Peyer's patch (tissue), 4 donors: ENCODE results near the gene NLRC3. TPM values are rescaled to one million over a fixed set of nuclear protein-coding genes. Genes with fewer than 3 reads are reported as not detected.

Source experiments
- DNase-seq, 3 donors: peaks; one replicate each; pipeline ENCODE4 v3.0.0-alpha.2; 2017 to 2019
- H3K27ac ChIP-seq, 4 donors: fragments of 200-600 bp; sonication (generic); one replicate each; pipeline ENCODE4 v1.5.1; 2016 to 2019
- H3K27me3 ChIP-seq, 2 donors: fragments of 200-600 bp; sonication (generic); one replicate each; pipeline ENCODE4 v1.5.1; 2019
- H3K36me3 ChIP-seq, 3 donors: fragments of 200-600 bp; sonication (generic); one replicate each; pipeline ENCODE4 v1.5.1; 2016 to 2019
- H3K4me1 ChIP-seq, 4 donors: fragments of 200-600 bp; sonication (generic); one replicate each; pipeline ENCODE4 v1.5.1; 2016 to 2019
- H3K4me3 ChIP-seq, 4 donors: fragments of 200-600 bp; sonication (generic); 1 replicate in 3 of 4; 2 replicates in 1 of 4; pipeline ENCODE4 v1.5.1; 2016 to 2019; ENCODE audit warnings: mild to moderate bottlenecking in 1 of 4
- H3K9me3 ChIP-seq, 4 donors: fragments of 200-600 bp; sonication (generic); one replicate each; pipeline ENCODE4 v1.5.1; 2016 to 2019; ENCODE audit warnings: mild to moderate bottlenecking in 1 of 4
- POLR2A ChIP-seq, 2 donors: fragments of 450-650 bp; IDR thresholded peaks; one replicate each; pipeline ENCODE4 v1.5.1; 2017; ENCODE audit warnings: antibody characterized with exemption in 2 of 2, mild to moderate bottlenecking in 2 of 2, moderate library complexity in 2 of 2
- total RNA-seq, 4 donors: library from RNA; depleted of rRNA; stranded (reverse); fragments of >200 nt; gene quantifications; one replicate each; pipeline ENCODE4 v1.1.0, GENCODE V29; 2016
- TF ChIP-seq, protein P1 (sequence below), 6 experiments: fragments of 450-650 bp in 4 of 6; fragments of 200-600 bp in 2 of 6; sonication (generic) in 1 of 6; IDR thresholded peaks; one replicate each; pipeline ENCODE4 v1.5.1; 2017 to 2019; ENCODE audit warnings: antibody characterized with exemption in 6 of 6, mild to moderate bottlenecking in 3 of 6, moderate library complexity in 1 of 6

NLRC3 gene
- total RNA-seq, 4 donors from 2014 or later, result 4.4 to 32.2 (median 7.3) TPM

DNA sequence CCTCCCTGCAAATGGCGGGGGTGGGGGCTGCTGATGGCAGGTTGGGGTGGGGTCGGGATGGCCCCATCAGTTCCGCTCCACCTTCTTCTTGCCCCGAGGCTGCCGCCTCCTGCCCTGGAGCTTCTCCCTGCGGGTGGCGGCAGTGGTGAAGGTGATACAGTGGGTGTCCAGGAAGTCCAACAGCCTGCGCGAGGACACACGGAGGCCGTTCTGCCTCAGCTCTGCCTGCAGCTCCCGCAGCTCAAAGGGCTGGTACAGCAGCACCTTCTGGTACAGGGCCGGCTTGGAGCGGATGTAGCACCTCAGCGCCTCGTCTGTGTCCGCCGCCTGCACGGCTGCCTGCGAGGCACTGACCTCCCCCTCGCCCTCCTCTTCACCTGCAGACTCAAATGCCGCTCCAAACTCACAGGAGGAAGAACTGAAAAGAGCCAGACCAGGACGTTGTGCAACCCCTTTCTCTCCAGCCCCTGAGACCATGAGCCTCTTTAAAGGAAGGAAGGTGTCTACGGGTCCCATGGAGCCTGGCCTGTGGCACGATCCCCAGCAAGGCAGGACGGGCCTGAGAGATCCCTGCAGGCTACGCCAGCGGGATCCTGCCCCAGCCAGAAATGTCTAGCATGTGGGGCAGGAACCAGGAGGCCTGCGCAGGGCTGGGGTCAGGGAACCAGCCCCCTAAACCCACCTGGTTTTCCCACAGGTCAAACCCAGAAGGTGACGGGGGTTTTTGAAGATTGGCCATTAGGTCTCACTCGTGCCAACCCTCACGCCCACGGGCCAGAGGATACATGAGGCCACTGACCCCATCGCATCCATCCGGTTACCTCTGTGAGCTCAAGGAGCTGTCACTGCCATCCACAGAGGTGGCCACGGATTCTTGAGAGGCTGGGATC, 5.3 kb upstream of the NLRC3 start:
- no peaks in the 10 kb centered on the region for H3K27me3 ChIP-seq
- H3K9me3 ChIP-seq, result no peaks in the 10 kb centered on the region
- DNase-seq, result no peak
- H3K4me1 ChIP-seq, result peaks cover 0 to 21% (median 9%) of the 10 kb centered on the region in 4 donors
- H3K4me3 ChIP-seq, result no peak overlapping the region
- peaks cover 0 to 17% (median 0%) of the 10 kb centered on the region in 3 donors for H3K36me3 ChIP-seq
- TF ChIP-seq, protein P1, sequence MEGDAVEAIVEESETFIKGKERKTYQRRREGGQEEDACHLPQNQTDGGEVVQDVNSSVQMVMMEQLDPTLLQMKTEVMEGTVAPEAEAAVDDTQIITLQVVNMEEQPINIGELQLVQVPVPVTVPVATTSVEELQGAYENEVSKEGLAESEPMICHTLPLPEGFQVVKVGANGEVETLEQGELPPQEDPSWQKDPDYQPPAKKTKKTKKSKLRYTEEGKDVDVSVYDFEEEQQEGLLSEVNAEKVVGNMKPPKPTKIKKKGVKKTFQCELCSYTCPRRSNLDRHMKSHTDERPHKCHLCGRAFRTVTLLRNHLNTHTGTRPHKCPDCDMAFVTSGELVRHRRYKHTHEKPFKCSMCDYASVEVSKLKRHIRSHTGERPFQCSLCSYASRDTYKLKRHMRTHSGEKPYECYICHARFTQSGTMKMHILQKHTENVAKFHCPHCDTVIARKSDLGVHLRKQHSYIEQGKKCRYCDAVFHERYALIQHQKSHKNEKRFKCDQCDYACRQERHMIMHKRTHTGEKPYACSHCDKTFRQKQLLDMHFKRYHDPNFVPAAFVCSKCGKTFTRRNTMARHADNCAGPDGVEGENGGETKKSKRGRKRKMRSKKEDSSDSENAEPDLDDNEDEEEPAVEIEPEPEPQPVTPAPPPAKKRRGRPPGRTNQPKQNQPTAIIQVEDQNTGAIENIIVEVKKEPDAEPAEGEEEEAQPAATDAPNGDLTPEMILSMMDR (IDR thresholded peaks at IDR 0.05), result no peak
- no peak for TF ChIP-seq POLR2A (IDR thresholded peaks at IDR 0.05)
- H3K27ac ChIP-seq, result no peak overlapping the region

DNA sequence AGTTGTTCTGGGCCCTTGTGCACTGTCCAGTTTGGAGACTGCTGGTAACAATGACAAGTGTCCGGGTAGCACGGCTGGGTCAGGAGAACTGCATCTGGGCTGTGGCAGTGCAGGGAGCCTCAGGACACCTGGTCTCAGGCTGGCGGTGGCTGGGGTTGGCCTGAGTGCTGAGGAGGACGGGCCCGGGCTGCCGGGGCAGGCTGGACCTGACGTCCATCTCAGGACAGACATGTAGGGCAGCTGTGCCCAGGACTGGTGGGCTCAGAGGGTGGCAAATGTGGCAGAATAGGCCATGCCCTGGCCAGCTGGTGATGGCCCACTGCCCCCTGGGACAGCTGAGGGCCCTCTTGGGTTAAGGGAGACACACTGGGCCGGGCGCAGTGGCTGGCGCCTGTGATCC, 4.2 kb upstream of the NLRC3 start:
- H3K4me1 ChIP-seq, result peaks cover 0 to 21% (median 9%) of the 10 kb centered on the region in 4 donors
- no peaks in the 10 kb centered on the region for H3K9me3 ChIP-seq
- no peak for DNase-seq
- H3K36me3 ChIP-seq, result peaks cover 0 to 17% (median 0%) of the 10 kb centered on the region in 3 donors
- no peak overlapping the region for H3K27ac ChIP-seq
- TF ChIP-seq, protein P1 (IDR thresholded peaks at IDR 0.05), result no peak
- TF ChIP-seq POLR2A (IDR thresholded peaks at IDR 0.05), result no peak
- H3K27me3 ChIP-seq, result no peaks in the 10 kb centered on the region
- H3K4me3 ChIP-seq, result no peak overlapping the region

DNA sequence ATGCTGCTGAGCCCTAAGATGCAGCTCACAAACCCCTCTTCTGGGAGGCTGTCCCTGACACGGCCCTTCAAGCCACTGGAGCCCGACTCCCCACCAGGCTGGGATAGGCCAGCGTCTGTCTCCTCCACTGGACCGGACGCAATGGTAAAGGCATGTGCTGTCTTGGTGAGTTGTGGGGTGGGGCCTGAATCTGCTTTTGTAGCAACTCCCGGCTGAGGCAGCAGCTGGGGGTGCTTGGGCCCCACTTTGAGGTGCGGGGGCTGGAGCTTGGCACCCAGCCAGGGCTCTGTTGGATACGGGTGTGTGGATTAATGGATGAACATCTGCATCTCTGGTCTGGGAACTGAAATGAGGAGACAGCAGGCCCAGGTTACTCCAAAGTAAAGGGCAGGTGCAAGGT, 3.5 kb upstream of the NLRC3 start:
- Histone ChIP-seq H3K36me3 (peaks cover 0 to 17% (median 0%) of the 10 kb centered on the region in 3 donors), H3K4me1 (peaks cover 0 to 24% (median 9%) of the 10 kb centered on the region in 4 donors), H3K9me3 (no peaks in the 10 kb centered on the region), H3K27ac (peak overlapping the region in 1 of 4 donors; percentile 80), H3K4me3 (no peak overlapping the region), H3K27me3 (no peaks in the 10 kb centered on the region)
- no peak for DNase-seq
- TF ChIP-seq, protein P1 (IDR thresholded peaks at IDR 0.05), result no peak
- no peak for TF ChIP-seq POLR2A (IDR thresholded peaks at IDR 0.05)

DNA sequence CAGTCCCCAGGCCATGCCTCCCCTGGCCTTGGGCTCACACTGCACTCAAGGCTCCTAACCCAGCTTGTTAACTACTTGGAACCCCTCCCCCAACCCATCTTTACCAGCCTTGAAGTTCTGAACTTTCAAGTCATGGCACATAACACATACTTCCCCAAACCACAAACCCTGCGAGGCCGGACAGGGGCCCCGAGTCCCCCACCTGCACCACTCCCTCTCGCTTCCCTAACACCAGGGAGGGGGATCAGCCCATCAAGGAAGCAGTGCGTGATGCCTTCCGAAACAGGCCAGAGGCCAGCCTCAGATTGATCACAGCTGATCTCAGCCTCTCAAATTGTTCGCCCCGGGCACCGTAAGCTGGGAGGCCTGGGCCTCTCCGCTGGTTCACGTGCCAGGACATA, 3.0 kb upstream of the NLRC3 start:
- DNase-seq, result peak in 1 of 3 donors; percentile 47
- no peaks in the 10 kb centered on the region for H3K9me3 ChIP-seq
- TF ChIP-seq POLR2A (IDR thresholded peaks at IDR 0.05), result no peak
- TF ChIP-seq, protein P1 (IDR thresholded peaks at IDR 0.05), result no peak

DNA sequence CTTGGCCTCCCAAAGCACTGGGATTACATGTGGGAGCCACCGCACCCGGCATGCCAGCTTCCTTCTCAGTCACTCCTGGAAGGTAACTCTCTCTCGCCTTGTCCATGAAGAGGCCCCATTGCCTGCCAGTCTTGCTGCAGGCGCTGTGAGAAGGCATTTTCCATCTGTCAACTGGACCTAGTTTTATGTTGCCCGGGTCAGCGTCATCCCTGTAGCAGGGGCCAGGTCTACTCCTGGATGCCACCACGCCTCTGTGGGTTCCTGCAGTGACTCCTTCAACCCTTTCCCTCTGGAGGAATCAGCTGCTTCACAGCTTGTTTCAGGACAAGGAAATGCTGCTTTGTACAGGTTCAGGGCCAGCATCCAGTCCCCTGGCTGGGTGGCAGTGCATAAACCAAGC, 2.6 kb upstream of the NLRC3 start:
- H3K36me3 ChIP-seq, result peaks cover 0 to 17% (median 0%) of the 10 kb centered on the region in 3 donors
- TF ChIP-seq, protein P1 (IDR thresholded peaks at IDR 0.05), result no peak
- TF ChIP-seq POLR2A (IDR thresholded peaks at IDR 0.05), result no peak
- no peak overlapping the region for H3K4me3 ChIP-seq
- H3K9me3 ChIP-seq, result no peaks in the 10 kb centered on the region
- H3K27me3 ChIP-seq, result no peaks in the 10 kb centered on the region
- DNase-seq, result no peak
- peak overlapping the region in 2 of 4 donors; percentile 61 to 80 for H3K27ac ChIP-seq
- H3K4me1 ChIP-seq, result peaks cover 0 to 32% (median 9%) of the 10 kb centered on the region in 4 donors

More for the DNA sequence above, 3.0 kb upstream of the NLRC3 start:
- H3K27ac ChIP-seq, result peak overlapping the region in 1 of 4 donors; percentile 80
- no peak overlapping the region for H3K4me3 ChIP-seq
- peaks cover 0 to 29% (median 9%) of the 10 kb centered on the region in 4 donors for H3K4me1 ChIP-seq
- H3K27me3 ChIP-seq, result no peaks in the 10 kb centered on the region
- H3K36me3 ChIP-seq, result peaks cover 0 to 17% (median 0%) of the 10 kb centered on the region in 3 donors
